GM12878 (cell line): Measurements from ENCODE around the gene SEC23IP.

Source experiments
- BCL11A ChIP-seq: IDR thresholded peaks from 2 replicates; pipeline ENCODE4 v1.6.1; 2011; ENCODE audit warnings: low read depth, low read length
- BHLHE40 ChIP-seq, 2 experiments: fragments of 450-650 bp in 1 of 2; IDR thresholded peaks; 2 replicates each; pipeline ENCODE4 v1.6.1; 2011 to 2017; ENCODE audit warnings: low read depth in 2 of 2, borderline replicate concordance in 1 of 2, improper control_type of control experiment in 1 of 2, low read length in 1 of 2, mild to moderate bottlenecking in 1 of 2
- FOXM1 ChIP-seq: IDR thresholded peaks from 2 replicates; pipeline ENCODE4 v1.6.1; 2012; ENCODE audit warnings: low read depth, mild to moderate bottlenecking, inconsistent platforms, low read length, moderate library complexity
- NFXL1 ChIP-seq: fragments of 450-650 bp; IDR thresholded peaks from 2 replicates; pipeline ENCODE4 v1.6.1; 2017; ENCODE audit warnings: antibody characterized with exemption, mild to moderate bottlenecking, borderline replicate concordance
- RFX5 ChIP-seq: IDR thresholded peaks from 2 replicates; pipeline ENCODE4 v1.6.1; 2011; ENCODE audit warnings: low read depth, low read length, improper control_type of control experiment
- TAF1 ChIP-seq: IDR thresholded peaks from 2 replicates; pipeline ENCODE4 v1.6.1; 2011; ENCODE audit warnings: mild to moderate bottlenecking, low read depth, low read length, borderline replicate concordance
- TARDBP ChIP-seq: IDR thresholded peaks from 2 replicates; pipeline ENCODE4 v1.6.1; 2016; ENCODE audit warnings: borderline replicate concordance
- TCF7 ChIP-seq: IDR thresholded peaks from 2 replicates; pipeline ENCODE4 v1.6.1; 2014; ENCODE audit warnings: antibody characterized with exemption, borderline replicate concordance
- TF ChIP-seq, protein P1 (sequence below), 3 experiments: IDR thresholded peaks in 2 of 3; conservative IDR thresholded peaks in 1 of 3; 2 replicates each; pipeline ENCODE4 v1.5.1; 2011; ENCODE audit warnings: low read depth in 3 of 3, low read length in 3 of 3, mild to moderate bottlenecking in 3 of 3, control low read depth in 2 of 3, moderate library complexity in 2 of 3, inconsistent platforms in 1 of 3, mixed read lengths in 1 of 3; ENCODE audit not compliant: control insufficient read depth in 2 of 3, insufficient read depth in 1 of 3; ENCODE audit errors: extremely low read depth in 1 of 3
- TF ChIP-seq, protein P2 (sequence below): IDR thresholded peaks from 2 replicates; pipeline ENCODE4 v1.6.1; 2012; ENCODE audit warnings: mild to moderate bottlenecking, low read depth, low read length
- TF ChIP-seq, protein P3 (sequence below): fragments of 450-650 bp; IDR thresholded peaks from 2 replicates; pipeline ENCODE4 v1.6.1; 2014; ENCODE audit warnings: mild to moderate bottlenecking

DNA sequence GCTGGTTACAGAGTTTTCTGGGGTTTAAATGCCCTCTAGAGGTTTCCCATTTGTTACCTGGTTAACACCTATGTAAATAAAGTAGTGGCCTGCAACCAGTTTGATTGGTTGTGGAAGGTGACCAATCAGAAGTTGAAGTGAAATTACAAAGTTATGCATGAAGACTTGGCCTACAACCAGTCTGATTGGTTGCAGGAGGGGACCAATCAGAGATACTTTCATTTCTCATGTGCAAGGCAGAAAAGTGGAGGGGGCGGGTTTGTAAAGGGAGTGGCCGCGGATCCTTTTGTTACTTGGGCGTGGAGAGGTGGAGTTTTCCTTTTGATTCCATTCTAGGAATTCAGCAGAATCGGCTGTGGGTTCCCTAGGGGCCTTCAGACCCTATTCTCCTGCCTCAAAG lies 80.8 kb downstream of the SEC23IP start:
- TF ChIP-seq FOXM1 (no peak), BCL11A (no peak), TAF1 (no peak), NFXL1 (no peak), TARDBP (no peak), BHLHE40 (IDR thresholded peaks at IDR 0.05; ENCODE audit: borderline replicate concordance in 1 of 2, low read depth in 2 of 2, low read length in 1 of 2) (no peak), RFX5 (no peak), TCF7 (no peak)
- TF ChIP-seq, protein P1, sequence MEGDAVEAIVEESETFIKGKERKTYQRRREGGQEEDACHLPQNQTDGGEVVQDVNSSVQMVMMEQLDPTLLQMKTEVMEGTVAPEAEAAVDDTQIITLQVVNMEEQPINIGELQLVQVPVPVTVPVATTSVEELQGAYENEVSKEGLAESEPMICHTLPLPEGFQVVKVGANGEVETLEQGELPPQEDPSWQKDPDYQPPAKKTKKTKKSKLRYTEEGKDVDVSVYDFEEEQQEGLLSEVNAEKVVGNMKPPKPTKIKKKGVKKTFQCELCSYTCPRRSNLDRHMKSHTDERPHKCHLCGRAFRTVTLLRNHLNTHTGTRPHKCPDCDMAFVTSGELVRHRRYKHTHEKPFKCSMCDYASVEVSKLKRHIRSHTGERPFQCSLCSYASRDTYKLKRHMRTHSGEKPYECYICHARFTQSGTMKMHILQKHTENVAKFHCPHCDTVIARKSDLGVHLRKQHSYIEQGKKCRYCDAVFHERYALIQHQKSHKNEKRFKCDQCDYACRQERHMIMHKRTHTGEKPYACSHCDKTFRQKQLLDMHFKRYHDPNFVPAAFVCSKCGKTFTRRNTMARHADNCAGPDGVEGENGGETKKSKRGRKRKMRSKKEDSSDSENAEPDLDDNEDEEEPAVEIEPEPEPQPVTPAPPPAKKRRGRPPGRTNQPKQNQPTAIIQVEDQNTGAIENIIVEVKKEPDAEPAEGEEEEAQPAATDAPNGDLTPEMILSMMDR (IDR thresholded peaks at IDR 0.05 in 2 of 3, conservative IDR thresholded peaks at IDR 0.05 in 1 of 3; ENCODE audit: control insufficient read depth in 2 of 3, extremely low read depth in 1 of 3, insufficient read depth in 1 of 3, low read depth in 3 of 3, low read length in 3 of 3) = no peak
- TF ChIP-seq, protein P2, sequence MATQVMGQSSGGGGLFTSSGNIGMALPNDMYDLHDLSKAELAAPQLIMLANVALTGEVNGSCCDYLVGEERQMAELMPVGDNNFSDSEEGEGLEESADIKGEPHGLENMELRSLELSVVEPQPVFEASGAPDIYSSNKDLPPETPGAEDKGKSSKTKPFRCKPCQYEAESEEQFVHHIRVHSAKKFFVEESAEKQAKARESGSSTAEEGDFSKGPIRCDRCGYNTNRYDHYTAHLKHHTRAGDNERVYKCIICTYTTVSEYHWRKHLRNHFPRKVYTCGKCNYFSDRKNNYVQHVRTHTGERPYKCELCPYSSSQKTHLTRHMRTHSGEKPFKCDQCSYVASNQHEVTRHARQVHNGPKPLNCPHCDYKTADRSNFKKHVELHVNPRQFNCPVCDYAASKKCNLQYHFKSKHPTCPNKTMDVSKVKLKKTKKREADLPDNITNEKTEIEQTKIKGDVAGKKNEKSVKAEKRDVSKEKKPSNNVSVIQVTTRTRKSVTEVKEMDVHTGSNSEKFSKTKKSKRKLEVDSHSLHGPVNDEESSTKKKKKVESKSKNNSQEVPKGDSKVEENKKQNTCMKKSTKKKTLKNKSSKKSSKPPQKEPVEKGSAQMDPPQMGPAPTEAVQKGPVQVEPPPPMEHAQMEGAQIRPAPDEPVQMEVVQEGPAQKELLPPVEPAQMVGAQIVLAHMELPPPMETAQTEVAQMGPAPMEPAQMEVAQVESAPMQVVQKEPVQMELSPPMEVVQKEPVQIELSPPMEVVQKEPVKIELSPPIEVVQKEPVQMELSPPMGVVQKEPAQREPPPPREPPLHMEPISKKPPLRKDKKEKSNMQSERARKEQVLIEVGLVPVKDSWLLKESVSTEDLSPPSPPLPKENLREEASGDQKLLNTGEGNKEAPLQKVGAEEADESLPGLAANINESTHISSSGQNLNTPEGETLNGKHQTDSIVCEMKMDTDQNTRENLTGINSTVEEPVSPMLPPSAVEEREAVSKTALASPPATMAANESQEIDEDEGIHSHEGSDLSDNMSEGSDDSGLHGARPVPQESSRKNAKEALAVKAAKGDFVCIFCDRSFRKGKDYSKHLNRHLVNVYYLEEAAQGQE = no peak
- TF ChIP-seq, protein P3, sequence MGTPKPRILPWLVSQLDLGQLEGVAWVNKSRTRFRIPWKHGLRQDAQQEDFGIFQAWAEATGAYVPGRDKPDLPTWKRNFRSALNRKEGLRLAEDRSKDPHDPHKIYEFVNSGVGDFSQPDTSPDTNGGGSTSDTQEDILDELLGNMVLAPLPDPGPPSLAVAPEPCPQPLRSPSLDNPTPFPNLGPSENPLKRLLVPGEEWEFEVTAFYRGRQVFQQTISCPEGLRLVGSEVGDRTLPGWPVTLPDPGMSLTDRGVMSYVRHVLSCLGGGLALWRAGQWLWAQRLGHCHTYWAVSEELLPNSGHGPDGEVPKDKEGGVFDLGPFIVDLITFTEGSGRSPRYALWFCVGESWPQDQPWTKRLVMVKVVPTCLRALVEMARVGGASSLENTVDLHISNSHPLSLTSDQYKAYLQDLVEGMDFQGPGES = no peak
